ENCODE data around the gene CLOCK. TPM values are rescaled to one million over a fixed set of nuclear protein-coding genes. Genes with fewer than 3 reads are reported as not detected.

CLOCK gene
- total and polyA plus RNA-seq, 2 of the 8 experiments (the other 6 are each of a cell fraction or from before 2014, with no cell fraction given) = 7.7 to 24.2 TPM

- Histone ChIP-seq H3K4me1 (replicated peaks in 1 of 4; ENCODE audit: control insufficient read depth in 3 of 4, insufficient read depth in 4 of 4, low read length in 3 of 4) (no peaks in the 10 kb centered on the region), H3K36me3 (ENCODE audit: control insufficient read depth in 2 of 4, insufficient read depth in 4 of 4, low read length in 3 of 4) (no peaks in the 10 kb centered on the region), H3K27ac (ENCODE audit: low read depth, low read length) (no peak overlapping the region), H4K20me1 (replicated peaks in 1 of 2; ENCODE audit: control insufficient read depth in 1 of 2, insufficient read depth in 2 of 2, low read length in 2 of 2) (no peaks in the 10 kb centered on the region), H4K5ac (ENCODE audit: insufficient read length, low read depth, low read length) (no peak overlapping the region), H3K9me3 (ENCODE audit: insufficient read depth in 2 of 2, low read depth in 1 of 2, low read length in 1 of 2) (no peaks in the 10 kb centered on the region), H3K14ac (ENCODE audit: insufficient read length) (no peak overlapping the region), H2BK15ac (ENCODE audit: low read length) (no peak overlapping the region), H3K23ac (ENCODE audit: insufficient read length) (no peak overlapping the region), H2BK120ac (replicated peaks; ENCODE audit: low read depth, low read length) (no peak overlapping the region), H4K8ac (ENCODE audit: extremely low read depth, insufficient read depth, low read length) (no peak overlapping the region), H2AFZ (ENCODE audit: low read length) (0 out of 2 replicates have a peak overlapping the region, but pooled peaks have one; percentile 0), H3K79me2 (ENCODE audit: control insufficient read depth in 1 of 2, insufficient read depth in 2 of 2, low read length in 2 of 2) (no peaks in the 10 kb centered on the region), H4K91ac (replicated peaks; ENCODE audit: insufficient read length, low read length) (no peak overlapping the region), H3K4me2 (ENCODE audit: insufficient read depth in 1 of 2, low read depth in 2 of 2, low read length in 2 of 2) (no peak overlapping the region), H3K4ac (replicated peaks; ENCODE audit: insufficient read length, low read depth, low read length) (no peak overlapping the region), H3K79me1 (ENCODE audit: low read depth, low read length) (no peaks in the 10 kb centered on the region), H2AK5ac (ENCODE audit: low read depth, low read length) (no peak overlapping the region), H3K18ac (ENCODE audit: extremely low read depth, low read length) (no peak overlapping the region), H3K4me3 (ENCODE audit: extremely low read depth in 1 of 4, insufficient read depth in 2 of 4, low read depth in 3 of 4, low read length in 4 of 4) (no peak overlapping the region), H2BK5ac (ENCODE audit: low read depth, low read length) (no peak overlapping the region), H2BK12ac (ENCODE audit: low read depth, low read length) (no peak overlapping the region), H3K27me3 (replicated peaks in 1 of 4; ENCODE audit: control insufficient read depth in 3 of 4, extremely low read depth in 1 of 4, insufficient read depth in 3 of 4, low read length in 3 of 4) (no peaks in the 10 kb centered on the region), H3K23me2 (ENCODE audit: low read depth, low read length) (no peaks in the 10 kb centered on the region), H3K56ac (replicated peaks; ENCODE audit: insufficient read length, low read depth, low read length) (no peak overlapping the region), H3K9ac (replicated peaks in 1 of 4; ENCODE audit: extremely low read depth in 1 of 4, low read depth in 3 of 4, low read length in 3 of 4) (no peak overlapping the region), H2BK20ac (ENCODE audit: low read length) (no peak overlapping the region)
- 87% methylated on average over 7 of the region's 7 CpGs; no CpG with 5 or more reads in 1 of the 2 experiments for WGBS, 2 experiments (ENCODE audit: extremely low coverage in 1 of 2, insufficient coverage in 1 of 2, insufficient read length in 1 of 2, insufficient replicate concordance in 2 of 2, low coverage in 1 of 2, low lambda C conversion rate in 2 of 2, missing lambda C conversion rate in 1 of 2)
- ChIA-PET CTCF (ENCODE audit: partially characterized antibody) (interaction anchor here (0.6 kb wide), 1 partner anchor 575 kb away, joined by 4 read pairs; no protein-coding TSS in a partner anchor), POLR2A (ENCODE audit: partially characterized antibody) (interaction anchor here (0.6 kb wide), 1 partner anchor 20 kb away, joined by 3 read pairs; no protein-coding TSS in a partner anchor)
- FAIRE-seq = no peak
- DNase-seq (ENCODE audit: low read depth in 1 of 2, low spot score in 2 of 2) = no peak
- TF ChIP-seq ASH2L (IDR thresholded peaks at IDR 0.05; ENCODE audit: low read length) = no peak
- TF ChIP-seq CBX5 (IDR thresholded peaks at IDR 0.05; ENCODE audit: low read depth, low read length) = no peak
- no peak for TF ChIP-seq SAP30 (IDR thresholded peaks at IDR 0.05; ENCODE audit: insufficient read depth, insufficient replicate concordance, low read length)
- TF ChIP-seq TCF12 (IDR thresholded peaks at IDR 0.05; ENCODE audit: low read depth, low read length) = no peak
- no peak for TF ChIP-seq RNF2 (IDR thresholded peaks at IDR 0.05; ENCODE audit: borderline replicate concordance, low read depth, low read length, missing control alignments, poor library complexity, severe bottlenecking)
- no peak for TF ChIP-seq TAF7 (optimal IDR thresholded peaks at IDR 0.05; ENCODE audit: borderline replicate concordance, low read depth, low read length)
Measured at GRCh38 chr4:55381502-55381901, 165.2 kb downstream of the CLOCK start.

All from H1 (cell line).